Superior temporal gyrus (tissue), 1 donor: Measurements from ENCODE around the gene FCN2.

Experiments
- DNase-seq: peaks from one replicate; pipeline ENCODE4 v3.0.0-alpha.2; 2016; ENCODE audit errors: extremely low spot score

The FCN2 gene

DNA sequence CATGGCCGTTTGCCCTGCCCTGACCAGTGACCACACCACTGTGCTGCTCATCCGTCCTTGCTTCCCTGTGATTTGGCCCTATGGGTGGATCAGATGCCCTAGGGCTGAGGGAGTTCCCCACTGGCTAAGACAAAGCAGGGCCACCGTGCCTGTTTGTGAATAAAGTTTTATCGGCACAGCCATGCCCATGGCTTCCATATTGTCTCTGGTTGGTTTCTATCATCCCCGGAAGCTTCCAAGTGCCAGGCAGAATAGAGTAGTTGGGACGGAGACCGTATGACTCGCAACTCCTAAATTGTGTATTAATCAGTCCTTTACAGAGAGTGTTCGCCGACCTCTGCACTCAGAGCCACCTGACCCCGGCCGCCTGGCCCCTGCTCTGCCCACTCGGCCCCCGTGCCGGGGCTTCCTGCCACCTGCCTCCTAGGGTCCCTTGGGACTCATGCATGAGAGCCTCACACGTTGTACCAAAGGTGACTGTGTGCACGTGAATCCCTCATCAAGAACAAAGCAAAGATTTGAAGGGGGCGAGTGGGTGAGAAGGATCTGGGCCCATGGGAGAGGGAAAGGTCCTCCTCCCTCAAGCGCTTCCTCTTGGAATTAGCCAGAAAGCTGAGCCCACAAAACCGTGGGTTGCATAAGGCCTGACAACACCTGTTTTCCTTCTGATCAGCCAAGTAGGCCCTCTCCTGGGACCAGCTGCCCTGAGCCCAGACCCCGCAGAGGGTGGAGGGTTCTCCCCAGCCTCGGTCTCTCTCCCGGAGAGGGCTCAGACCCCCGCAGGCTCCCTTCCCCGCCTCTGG is 11.7 kb upstream of the FCN2 start:
- DNase-seq: no peak

DNA sequence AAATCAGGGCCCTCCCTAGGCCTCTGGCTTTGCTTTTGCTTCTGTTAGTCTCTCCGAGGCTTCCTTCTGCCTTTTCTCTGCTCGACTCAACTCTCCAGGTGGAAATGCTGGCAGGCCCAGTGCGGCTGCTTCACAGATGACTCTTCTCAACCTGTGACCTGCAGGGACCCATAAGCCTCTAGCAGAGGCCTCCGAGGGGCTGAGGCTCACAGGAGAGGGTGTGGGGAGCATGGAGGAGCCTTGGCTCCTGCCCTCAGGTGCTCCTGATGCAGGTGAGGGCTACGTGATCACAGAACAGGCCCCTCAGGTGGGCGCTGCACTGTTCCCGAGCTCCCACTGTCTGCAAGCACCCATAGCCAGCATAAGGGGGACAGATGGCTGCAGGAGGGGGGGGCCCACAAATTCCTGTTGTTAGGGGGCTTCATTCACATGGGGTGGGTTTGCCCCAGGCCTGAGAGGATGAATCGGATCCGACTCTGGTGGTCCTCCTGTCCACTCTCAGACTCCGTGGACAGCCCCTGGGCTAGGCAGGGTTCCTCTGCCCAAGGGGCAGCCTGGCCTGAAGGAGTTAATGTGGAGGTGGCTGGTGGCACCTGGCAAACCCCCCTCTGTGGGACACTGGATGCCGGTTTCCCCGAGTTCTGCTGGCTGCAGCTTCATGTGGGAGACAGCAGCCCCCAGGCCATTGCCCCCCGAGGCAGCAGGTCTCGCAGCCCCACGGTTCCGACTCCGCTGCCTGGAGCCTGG is 10.9 kb upstream of the FCN2 start:
- DNase-seq: no peak

DNA sequence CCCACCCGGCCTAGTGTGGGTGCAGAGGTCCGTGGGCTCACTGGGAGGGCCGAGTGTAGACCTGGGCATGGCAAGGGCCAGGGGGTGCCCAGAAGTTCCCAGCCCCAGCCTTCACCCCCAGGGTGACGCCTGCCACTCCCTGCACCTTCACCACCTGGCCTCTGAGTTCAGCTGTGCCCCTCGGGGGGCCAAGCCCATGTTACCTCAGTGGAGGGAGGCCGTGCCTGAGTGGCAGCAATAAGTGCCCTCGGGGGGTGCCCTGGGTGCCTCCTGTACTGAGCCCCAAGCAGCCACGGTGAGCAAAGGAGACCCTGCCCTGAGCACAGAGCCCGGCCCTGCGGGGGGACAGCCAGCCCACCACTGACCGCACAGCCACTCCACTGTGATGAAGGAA is 10.3 kb upstream of the FCN2 start:
- no peak for DNase-seq

DNA sequence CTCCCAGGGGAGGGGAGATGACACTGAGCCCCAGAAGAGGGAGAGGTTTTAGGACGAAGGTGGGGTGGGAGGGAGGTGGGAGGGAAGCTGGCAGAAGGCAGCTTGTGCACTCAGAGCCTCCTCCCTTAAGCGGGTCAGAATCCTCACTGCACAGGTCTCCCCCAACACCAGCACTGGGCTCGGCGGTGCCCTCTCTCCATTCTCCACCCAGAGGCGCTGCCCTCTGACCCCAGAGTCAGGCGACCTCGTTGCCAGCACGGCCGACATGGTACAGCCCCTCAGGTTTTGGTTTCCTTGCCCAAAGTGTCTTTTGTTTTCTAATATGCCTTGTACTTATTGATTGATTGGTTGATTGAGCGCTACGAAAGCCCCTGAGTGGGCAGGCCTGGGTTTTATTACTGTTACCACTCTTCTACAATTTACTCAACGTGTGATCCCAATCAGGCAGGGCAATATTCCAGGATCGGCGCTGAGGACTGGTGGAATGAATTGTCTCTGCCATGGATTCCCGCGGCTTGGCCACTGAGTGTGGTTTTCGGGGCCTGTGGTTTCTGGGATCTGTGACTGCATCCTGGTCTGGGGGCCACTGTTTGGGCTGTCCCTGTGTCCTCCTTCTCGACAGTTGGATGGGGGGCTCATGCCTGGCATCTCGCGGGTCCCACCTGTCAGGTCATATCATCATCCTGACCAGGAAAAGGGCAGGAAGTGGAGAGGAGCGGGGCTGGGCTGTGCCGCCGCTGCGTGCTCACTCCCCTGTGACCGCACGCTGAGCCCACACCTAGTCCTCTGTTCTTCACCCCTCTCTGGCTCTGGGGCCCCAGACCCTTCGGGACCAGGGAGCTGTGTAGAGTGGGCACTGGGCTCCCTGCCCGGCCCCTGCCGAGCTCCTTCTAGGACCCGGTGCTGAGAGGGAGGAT is 9.6 kb upstream of the FCN2 start:
- no peak for DNase-seq

DNA sequence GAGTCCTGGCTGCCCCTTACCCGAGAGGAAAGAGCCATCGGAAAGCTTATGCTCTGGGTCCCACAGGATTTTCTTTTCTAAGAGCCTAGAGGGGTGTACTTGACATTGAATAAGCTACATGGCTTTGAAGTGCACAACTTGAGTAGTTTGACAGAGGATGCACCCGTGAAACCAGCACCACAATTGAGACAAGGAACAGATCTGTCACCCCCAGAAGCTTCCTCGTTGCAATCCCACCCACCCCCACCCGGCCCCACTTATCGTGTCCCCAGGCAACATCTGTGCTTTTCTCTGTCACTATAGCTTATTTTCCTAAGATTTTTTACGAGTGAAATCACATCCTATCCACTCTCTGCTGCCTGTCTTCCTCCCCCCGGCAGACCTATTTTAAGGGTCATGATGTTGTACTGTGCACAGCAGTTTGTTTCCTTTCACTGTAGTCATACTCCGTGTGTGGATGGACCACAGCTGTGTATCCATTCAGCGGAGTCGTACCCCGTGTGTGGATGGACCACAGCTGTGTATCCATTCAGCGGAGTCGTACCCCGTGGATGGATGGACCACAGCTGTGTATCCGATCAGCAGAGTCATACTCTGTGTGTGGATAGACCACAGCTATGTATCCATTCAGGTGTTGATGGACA is 8.8 kb upstream of the FCN2 start:
- DNase-seq: no peak

DNA sequence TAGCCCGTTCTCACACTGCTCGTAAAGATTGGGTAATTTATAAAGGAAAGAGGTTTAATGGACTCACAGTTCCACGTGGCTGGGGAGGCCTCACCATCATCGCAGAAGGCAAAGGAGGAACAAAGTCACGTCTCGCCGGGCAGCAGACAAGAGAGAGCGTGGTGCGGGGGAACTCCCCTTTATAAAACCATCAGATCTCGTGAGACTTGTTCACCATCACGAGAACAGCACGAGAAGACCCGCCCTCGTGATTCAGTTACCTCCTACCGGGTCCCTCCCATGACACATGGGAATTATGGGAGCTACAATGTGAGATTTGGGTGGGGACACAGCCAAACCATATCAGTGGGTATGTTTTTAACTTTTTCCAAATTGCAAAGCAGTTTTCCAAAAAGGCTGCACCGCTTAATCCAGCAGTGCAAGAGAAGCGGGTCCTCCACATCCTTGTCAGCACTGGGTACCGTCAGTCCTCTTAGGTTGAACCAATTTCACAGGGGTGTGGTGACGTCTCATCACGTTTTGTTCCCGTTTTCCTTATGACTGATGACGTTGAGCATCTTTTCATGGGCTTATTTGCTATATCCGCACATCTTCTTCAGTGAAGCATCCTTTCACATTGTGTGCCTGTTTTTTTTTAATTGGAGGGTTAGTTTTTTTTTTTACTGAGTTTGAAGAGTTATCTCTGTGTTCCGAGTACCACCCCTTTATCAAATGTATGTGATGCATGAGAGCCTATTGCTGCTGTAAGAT is 8.0 kb upstream of the FCN2 start:
- no peak for DNase-seq

DNA sequence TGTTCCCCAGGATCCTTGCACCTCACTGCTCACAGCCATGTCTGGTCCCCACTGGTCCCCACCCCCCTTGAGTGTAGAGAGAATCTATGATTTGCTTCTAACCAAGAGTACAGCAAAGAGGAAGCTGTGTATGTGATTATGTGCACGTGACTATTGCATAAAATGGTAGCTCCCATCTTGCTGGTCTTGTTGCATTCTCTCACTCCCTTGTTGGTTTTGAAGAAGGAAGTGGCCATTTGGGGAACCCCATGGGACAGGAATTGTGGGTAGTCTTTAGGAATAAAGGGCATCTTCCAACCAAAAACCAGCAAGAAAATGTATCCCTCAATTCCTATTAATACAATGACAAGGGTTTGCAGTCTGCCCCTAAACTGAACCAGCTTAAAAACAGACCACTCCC is 5.2 kb upstream of the FCN2 start:
- no peak for DNase-seq

DNA sequence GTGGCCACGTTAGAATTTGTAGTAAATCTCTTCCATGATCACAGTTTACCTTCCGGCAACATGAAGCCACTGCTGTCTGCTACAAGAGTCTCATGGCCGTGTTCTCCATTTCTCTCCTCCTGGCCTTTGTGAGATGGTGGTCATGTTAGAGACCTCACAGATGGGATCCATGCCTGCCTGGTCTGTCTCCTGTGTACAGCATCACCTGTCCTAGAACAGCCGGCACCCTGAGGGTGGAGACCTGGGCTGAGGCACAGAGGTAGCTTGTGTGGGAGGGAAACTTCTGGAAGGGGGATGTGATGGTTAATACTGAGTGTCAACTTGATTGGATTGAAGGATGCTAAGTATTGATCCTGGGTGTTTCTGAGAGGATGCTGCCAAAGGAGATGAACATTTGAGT is 3.1 kb upstream of the FCN2 start:
- DNase-seq: no peak

DNA sequence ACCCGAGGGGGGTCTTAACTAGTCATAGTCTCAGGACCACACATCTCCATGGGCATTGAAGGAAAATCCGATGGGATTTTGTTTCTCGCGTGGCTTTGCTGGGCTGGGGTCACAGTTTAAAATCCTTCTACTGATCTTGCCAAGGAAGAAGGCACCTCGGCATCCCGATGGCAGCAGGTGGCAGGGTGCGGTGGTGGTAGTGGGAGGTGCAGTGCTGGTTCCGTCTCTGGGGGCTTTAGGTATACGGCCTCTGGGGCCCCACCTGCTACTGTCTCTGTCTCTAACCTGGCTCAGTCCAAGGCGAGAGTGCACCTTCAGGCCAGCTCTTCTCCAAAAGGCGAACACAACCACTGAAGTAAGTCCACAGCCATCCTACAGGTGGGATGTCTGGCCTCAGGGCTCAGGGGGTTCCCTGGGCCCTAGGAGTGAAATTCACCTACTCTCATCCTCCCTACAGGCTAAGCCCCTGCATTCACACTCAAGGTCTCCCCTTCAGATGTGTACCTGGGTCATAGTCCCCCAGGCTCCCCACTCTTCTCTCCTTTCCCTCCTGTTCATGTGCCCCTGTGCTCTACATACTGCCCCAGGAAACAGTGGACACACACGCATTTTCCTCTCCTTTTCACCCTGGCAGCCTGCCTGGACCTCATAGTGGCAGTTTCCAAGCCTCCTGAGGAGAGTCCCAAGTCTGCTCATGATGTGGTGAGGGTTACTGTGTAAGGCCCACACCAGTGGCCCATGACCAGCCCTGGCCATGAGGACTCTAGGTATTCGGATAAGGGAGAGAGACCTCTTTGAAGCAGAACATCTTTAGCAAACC is 736 bp upstream of the FCN2 start:
- no peak for DNase-seq

DNA sequence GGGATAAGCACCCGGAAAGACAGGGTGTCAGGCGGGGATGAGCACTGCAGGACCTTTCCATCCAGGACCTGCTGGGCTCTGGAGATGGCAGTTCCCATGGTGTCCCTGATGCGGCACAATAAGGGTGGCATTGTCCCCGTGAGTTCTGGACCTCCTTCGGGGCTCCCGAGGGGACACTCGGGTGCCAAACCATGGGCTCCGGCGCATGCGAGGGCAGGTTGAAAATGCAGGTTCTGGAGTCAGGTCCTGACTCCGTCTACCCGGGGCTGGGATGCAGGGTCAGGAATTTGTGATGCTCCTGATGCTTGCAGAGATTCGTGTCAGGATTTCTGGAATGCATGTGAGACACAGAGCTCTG is 682 bp downstream of the FCN2 start:
- no peak for DNase-seq

DNA sequence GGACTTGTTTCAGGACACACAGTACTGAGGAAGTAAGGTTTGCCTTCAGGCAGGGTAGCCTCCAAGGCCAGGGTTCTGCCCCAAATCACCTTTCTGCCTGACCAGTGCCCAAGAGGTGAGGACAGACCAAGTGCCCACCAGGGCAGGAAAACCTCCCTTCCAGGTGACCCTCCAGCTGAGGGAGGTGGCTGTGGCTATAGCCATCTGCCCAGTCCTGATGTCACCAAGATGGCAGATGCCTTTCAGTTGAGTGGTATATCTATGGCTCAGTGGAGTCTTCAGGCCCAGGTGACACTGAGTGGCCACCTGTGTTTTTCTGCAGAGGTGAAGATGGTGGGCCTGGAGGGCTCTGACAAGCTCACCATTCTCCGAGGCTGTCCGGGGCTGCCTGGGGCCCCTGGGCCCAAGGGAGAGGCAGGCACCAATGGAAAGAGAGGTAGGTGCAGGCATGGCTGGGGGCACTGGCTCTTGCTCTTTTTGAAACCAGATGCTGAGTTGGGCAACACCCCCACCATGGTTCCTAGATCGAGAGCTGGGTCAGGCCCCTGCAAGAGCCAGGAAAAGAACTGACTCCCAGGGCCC is 1.7 kb downstream of the FCN2 start:
- DNase-seq: no peak

DNA sequence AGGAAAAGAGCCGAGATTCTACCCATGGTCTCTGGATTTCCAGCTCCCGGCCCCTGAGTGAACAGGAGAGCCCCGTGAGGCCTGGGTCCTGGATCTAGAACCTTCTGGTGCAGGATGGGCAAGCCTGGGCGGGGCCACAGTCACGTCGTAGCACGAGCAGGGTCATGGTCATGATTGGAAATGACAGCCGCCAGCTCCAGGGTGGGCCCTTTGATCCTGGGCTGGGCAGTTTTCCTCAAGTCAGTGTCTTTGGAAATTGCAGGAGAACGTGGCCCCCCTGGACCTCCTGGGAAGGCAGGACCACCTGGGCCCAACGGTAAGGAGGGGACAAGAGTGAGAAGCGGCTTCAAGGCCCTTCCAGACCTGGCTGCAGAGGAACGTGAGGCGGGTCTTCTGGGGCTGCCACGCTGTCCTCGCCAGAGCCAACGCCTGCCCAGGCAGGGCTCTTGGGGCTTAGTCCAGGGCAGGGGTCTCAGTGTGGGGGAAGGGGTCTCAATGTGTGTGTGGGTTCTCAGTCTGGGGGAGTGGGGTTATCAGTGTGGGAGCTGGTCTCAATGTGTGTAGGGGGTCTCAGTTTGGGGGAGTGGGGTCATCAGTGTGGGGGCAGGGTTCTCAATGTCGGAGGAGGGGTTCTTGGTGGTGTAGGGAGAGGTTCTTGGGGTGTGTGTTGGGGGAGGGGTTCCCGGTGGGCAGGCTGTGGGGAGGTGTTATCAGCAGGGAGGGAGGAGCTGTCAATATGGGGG is 2.6 kb downstream of the FCN2 start:
- no peak for DNase-seq

DNA sequence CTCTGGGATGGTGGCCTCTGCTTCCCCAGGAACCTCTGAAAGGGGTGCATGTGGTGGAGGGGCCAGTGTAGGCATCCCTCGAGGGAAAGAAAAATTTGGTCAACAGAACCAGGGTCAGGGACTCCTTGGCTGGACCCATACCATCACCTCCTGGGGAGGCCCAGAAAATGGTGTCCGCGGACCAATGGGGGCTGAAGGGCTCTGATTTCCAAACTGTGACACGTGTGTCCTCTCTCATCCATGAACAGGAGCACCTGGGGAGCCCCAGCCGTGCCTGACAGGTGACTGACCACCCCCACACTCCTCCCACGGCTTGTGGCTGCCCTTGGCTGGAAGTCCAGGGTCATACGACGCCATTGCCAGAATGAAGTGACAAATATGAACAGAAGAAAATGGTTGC is 3.9 kb downstream of the FCN2 start:
- DNase-seq: no peak

DNA sequence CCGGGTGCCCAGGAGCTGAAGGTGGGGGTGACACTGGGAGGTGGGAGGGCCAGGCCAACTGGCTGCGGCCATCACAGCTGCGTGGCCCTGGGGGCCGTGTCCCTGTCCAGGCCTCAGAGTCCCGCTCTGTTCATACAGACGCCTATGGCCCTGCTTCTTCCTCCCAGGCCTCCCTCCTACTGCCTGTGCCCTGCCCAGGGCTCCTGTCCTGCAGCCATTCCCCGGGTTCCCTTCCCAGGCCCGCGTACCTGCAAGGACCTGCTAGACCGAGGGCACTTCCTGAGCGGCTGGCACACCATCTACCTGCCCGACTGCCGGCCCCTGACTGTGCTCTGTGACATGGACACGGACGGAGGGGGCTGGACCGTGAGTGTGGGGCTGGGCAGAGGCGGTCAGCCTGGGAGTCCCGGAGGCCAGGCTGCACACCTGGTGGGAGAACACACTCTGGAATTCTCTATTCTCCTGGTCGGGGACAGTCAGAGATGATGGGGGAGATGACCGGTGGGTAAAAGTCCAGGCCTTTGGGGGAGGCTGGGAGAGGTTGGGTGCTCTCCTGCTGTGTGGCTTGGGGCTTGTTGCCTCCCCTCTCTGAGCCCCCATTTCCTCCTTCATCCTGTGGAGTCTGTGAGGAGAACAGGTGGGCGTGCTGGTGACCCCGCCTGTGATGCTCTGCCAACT is 4.5 kb downstream of the FCN2 start:
- DNase-seq: no peak

DNA sequence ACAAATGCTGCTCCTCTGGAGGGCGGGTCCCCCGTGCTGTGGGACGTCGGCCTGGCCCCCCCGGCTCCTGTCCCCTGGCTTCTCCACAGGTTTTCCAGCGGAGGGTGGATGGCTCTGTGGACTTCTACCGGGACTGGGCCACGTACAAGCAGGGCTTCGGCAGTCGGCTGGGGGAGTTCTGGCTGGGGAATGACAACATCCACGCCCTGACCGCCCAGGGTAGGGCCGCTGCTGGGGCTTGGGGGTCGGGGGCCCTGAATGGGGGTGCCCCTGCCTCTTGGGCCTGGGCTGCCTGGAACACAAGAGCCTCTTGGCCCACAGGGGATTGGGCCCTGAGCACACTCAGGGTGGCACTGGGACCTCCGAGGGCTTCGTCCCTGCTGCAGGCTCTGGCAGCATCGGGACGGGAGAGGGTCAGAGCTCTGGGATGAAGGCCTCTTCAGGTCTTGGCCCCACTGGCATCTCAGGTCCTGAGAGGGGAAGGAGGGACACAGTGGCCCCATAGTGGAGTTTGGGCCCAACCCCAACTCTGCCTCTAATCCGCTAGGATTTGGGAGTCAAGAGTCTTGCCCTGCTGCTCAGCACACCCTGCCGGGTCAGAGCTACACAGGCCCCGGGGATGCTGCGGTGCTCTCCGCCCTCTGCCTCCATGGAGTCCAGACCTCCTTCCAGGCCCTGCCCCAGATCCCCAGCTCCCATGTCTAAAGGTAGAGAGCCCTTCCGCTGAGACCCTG is 5.2 kb downstream of the FCN2 start:
- DNase-seq: no peak

DNA sequence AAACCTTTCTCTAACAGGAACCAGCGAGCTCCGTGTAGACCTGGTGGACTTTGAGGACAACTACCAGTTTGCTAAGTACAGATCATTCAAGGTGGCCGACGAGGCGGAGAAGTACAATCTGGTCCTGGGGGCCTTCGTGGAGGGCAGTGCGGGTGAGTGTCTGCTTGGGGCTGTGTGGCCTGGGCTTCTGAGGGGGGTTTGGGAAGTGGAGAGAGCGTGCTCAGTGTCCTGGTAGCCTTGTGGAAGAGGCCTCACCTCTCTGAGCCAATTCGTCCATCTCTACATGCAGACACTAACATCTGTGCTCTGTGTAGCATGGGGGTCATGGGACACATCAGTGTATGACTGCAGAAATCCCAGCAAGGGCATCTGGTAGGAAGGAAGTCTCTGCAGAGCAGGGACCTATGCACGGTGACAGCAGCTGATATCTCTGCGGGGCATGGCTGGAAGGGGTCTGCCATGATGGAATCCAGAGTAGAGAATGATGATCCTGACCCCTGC is 5.9 kb downstream of the FCN2 start:
- DNase-seq: no peak

DNA sequence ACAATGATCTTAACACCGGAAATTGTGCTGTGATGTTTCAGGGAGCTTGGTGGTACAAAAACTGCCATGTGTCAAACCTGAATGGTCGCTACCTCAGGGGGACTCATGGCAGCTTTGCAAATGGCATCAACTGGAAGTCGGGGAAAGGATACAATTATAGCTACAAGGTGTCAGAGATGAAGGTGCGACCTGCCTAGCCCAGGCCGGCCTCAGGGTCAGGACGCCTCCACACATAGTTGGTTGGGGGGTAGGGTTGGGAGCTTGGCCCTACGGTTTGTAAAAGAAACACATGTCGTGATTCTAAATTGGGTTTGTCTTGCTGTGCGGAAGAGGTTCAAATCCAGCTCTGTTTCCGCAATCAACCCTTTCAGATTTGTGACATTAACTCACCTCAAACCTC is 6.6 kb downstream of the FCN2 start:
- DNase-seq: no peak
